DMS 273 treated with DMSO at 0.1 percent for 48 hours (cell line): Measurements from ENCODE around the gene MYH15.

Experiments used
- DNase-seq: peaks from one replicate; lab custom pipeline; 2025; lab: John Stamatoyannopoulos, UW

The MYH15 gene

DNA sequence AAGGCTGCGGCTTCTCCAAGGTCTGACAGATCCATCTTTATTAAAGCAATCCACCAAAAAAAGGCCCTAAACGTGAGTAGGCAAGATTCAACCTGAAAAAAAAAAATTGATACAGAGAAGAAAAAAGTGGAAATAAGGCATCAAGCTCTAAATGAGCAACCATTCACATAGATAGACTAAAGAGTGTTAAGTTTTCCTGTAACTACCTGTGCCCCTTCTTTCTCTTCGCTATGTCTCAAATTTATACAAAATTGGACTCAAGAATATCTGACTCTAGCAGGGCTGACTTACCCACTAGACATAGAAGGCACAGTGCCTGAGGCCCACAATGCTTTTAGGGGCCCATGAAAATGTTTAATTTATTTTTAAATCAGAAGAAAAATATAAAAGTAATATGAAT, at the start of gene MYH15:
Gene MYH15 (minus strand): TSS at position 101 of the 400 bp plus-strand sequence. CDS start 66 bp downstream, at position 35.
- no peak for DNase-seq

DNA sequence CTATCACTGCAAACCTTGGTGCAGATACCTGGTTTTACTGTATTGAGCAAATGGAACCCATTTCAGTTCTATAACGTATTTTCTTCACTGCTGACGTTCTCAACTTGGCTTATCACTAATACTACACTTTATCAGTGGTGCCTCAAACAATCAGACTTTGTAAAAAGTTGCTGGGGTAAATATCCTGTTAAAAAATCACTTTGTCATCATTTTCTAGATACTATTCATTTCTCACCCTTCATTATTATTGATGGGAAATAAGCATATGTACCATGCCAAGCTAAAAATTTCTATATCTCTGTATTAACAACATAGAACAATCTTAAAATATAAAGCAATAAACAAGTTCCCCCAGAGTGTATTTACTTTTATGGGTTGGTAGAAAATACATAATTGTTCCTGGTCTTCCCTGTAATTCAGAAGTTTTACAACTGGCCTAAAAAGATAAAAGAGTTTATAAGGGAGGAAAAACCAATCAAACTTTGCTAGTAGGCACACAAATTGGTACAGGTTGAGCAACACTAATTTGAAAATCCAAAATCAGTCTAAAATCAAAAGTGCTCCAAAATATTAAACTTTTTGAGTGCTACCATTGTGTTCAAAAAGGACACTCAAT, 45.7 kb upstream of the MYH15 start:
- no peak for DNase-seq

DNA sequence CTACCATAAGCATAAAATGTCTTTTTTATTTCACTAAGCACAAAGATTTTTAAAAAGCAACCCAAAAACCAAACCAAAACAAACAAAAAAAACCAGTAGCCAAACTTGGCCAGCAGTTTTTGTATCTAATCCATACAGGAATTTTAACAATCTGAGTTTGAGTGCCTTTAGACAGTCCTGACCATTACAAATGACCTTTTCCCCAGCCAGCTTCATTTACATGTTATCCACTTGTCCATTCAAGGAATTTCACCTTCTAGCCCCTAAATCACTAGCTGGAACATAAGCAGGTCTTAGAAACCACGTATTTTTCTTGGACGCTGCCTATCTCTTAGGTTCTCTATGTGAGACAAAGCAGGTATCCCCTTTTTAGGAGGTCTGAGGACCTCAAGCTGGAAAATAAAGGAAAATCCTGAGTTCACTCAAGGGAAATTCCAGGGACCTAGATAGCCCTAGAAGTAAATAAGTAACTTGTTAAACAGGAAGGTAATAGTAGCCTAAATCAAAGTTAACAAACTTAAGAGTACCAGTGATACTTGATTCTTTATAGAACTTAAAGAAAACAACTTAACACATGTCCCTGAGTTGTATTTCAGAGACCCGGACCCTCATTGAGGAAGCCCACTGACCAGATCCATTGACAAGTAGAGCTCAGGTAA, 44.6 kb upstream of the MYH15 start:
- no peak for DNase-seq

DNA sequence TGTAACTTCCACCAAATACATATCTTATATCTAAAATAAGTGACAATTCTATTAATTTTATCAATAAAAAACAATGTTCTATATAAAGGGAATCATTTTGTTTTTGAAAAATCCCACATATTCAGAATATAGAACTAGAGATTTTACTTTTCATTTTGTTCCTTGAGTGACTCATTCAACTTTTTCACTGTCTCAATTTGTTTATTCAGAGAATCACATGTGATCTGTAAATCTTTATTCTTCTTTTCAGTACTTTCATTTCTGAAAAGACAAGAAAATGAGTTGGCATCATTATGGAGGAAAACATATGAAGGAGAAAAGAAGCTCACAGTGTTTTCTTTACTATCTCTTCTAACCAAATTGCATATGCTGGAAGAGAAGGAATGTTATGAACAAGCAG, 43.8 kb upstream of the MYH15 start:
- no peak for DNase-seq

DNA sequence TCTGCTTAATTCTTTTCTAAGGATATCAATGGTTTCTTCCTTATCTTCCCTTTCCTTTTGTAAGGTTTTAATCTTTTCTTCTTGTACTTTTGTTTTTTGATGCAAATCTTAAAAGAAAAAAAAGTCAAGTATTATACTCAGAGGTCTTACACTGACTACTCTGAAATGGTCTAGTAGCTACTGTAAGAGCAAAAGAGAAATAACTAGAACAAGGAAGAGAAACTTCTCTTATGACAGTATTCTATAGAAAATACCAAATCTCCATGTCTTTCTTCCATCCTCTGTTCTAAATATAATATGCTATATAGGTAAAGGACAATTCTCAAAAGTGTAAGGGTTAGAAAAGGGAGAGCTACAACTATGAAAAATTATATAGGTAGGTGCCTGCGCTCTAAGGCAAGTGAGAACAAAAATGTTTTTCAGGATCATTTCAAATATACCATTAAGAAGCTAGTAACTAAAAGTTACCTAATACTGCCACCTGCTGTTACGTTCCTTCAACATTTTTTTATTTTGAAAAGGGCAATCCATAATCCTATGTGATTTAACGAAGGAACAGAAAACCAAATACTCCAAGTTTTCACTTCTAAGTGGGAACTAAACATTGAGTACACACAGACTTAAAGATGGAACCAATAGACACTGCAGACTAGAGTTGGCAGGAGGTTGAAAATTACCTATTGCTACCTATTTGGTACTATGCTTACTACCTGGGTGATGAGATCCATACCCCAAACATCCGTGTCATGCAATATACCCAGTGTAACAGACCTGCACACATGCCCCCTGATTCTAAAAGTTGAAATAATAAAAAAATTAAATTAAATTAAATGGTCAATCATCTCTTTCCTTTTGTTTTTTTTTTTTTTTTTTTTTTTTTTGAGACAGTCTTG, 42.1 kb upstream of the MYH15 start:
- DNase-seq = no peak

DNA sequence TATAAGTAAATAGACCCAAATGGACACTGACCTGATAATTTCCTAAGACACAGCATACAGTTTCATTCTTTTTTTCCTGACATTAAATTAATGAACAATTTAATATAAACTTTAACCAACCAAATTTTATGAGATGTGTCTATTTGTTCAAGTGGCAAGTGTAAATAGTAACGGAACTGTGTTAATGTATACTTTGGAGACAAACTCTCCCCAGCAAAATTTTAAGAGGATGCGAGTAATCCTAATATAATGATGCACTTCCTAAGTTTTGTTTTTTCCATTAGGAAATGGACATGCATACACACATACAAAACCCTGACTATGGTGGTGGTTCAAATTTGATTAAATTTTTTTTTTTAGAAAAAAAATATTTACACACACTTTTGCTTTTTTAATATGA, 38.5 kb upstream of the MYH15 start:
- DNase-seq = no peak

DNA sequence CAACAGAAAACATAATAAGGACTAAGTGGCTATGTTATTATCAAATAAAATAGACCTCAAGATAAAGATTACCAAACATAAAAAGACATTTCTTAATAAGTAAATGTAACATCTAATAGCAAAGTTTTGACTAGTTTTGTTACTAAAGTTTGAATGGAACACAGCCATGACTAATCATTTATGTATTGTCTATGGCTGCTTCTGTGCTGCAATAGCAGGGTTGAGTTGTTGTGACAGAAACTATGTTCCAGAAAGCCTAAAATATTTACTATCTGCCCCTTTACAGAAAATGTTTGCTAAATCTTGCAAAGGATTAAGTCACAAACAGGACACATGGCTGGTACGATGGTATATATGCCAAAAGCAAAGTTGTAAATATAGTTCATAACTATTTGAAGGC, 37.9 kb upstream of the MYH15 start:
- DNase-seq = no peak

DNA sequence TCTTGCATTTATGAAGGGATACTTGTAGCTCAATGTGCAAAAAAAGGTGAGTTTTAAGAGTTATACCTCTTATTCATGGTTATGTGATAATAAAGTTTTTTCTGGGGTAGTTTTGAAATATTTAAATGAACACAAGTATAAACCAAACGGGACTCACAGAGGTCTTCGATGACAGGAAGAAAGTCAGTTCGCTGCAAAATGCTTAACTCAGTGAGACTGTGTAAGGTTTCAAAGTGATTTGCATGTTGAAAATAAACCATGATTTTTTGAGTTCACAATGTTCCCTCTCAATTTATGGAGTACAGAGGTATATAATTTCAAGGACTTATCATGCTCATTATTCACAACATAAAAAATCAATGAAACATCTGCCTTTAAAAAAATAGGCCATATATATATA, 36.3 kb upstream of the MYH15 start:
- DNase-seq = no peak

DNA sequence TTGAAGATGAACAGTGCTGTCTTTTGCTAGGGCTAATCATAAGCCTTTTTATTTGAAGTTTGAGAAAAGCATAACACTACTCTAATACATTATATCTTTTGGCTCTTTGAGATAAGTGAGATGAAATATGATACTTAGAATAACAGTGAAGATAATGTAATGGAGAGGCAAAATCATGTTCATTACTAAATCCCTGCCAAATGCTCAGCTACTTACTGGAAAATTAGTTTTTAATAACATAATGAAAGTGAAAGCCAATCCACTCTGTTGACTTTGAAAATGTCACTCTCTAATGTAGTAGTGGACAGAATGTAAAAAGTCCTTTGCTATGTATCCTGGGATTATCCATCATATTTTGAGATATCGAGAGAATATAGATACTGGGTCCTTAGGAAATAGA, 35.9 kb upstream of the MYH15 start:
- no peak for DNase-seq

DNA sequence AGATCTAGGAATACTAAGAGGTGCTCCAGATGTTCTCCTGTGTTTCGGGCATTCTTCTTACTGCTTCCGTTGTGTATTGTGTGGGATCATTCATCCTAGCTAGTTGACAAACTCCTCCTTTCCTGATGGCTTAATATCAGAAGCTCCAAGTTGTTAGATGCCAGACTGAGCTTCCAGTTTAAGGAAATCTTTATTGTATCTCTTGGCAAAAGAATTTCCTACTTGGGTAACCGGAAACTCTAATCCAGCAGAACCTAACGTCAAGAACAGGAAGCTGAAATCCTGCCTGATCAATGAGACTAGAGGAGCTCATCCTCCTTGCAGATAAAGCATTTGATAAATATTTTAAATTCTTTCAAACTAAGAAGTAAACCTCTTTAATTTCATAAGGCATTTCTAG, 27.7 kb upstream of the MYH15 start:
- no peak for DNase-seq

DNA sequence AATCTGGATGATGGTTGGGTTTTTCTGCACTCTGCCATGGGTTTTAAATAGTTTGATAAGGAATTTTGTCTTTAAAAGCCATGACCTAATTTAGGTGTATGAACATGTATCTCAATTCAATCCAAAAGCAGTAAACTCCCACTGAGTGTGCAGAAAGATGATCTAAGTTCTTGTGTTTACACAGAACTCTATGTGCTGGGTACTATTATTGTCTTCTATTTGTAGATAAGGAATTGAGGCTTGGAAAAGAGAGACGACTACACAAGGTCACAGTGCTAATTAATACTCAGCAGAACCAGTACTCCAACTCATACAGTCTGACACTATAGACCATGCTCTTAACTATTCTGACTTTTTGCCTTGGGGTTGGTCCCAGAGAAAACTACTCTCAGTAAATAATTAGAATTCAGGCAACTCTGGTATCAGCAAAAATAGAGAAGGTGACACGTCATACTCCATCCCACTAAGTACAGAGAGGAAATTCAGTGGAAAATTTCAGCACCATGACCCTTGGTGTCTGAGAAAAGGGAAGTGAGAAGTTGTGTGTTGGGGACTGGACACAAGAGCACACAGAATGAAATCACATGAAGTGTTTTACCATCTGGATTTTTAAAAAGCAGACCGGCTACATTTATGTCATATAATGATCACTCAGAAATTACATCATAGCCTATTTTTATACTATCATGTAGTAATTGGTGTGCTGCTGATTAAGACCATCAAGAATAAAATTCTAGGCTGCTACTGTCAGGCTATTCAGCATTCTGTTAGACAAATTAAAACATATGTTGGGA, 18.3 kb upstream of the MYH15 start:
- DNase-seq = no peak

DNA sequence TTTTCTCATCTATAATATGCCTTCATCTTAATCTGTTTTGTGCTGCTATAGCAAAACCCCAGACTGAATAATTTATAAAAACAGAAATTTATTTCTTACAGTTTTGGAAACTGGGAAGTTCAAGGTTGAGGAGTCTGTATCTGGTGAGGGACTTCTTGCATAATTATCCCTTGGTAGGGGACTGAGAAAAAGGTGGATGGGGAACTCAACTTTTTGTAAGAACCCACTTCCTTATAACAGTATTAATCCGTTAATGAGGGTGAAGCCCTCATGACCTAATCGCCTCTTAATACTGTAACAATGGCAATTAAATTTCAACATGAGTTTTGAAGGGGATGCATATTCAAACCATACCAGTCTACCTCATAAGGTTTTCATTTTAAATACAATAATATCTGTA, 17.4 kb upstream of the MYH15 start:
- DNase-seq = no peak

DNA sequence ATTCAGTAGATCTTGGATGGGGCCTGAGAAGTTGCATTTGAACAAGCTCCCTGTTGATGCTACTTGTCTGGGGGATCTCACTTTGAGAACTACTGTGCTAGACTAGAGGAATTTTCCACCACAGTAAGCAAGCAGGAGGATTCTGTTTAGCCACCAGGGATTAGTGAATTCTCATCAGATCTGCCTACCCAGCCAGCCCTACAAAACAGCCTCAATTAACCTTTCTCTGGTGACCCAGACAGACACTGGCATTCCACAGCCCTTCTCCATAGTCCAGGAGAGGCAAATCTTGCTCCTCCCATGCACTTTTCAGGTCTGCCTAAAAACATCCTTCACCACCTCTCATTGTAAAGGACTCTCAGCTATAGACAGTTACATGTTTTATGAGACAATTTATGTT, 16.7 kb upstream of the MYH15 start:
- no peak for DNase-seq

DNA sequence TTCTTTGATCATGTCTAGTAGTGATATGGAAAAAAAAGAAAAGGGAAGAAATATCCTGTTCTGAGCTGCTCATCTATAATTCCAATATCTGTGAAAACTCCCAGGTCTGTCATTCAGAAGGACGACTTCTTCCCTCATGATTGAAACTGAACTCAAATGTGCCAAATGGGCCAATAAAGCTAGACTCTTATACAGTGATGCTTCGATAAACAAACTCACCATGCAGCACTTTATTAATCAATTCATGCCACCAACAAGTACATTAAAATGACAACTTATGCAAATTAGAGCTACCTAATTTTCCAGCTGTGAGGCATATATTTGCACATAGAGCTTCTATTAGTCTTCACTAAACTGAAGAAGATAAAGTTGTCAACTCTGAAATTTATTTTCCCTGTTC, 15.6 kb upstream of the MYH15 start:
- no peak for DNase-seq

DNA sequence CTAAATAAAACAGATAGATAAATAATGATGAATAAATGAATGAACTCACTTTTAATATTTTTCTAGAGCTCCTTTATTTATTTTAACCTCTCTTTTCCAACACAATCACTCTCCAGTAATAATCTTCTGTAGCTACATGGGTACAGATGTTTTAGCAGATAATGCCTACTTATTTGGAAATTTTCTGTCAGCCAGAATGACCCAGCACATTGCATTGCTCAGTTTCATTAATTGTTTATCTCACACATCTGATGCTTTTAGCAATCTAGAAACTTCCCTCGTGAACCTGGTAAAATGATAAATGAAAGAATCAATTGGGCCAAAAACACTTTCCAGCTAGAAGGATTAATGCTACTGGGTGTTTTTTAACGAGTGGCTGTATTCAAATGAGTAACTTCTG, 14.9 kb upstream of the MYH15 start:
- DNase-seq = no peak

DNA sequence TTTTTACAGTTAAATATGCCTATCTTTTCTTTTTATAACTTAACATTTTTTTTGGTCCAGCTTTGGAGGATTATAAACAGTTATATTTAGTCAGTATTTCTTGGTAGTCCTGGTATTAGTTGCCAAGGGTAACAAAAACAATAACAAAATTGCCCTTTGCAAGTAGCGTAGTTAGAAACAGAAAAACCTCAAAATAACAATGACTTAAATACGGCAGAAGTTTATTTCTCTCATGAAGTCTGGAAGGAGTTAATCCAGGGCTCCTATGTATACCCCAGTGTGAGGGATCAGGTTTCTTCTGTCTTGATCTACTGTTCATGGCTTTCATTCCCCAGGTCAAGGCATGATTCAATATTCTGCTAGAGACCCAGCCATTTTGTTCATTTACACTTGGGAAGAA, 14.1 kb upstream of the MYH15 start:
- no peak for DNase-seq

DNA sequence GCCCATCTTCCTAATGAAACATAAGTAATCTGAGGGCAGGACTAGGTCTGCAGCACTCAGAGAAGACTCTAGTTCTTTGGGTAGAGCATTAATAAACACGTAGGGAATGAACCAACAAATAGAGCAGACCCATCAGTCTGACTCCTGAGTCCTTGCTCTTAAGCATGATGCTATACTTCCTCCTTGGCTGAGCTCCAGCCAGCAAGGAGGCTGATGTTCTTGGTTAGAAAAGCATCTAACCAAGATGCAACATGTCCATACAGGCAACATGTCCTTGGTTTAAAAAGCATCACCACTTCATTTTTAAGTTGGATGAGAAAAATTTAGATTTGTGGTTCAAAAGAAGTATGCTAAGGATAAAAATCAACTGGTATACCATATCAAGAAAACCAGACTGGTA, 8.5 kb upstream of the MYH15 start:
- no peak for DNase-seq

DNA sequence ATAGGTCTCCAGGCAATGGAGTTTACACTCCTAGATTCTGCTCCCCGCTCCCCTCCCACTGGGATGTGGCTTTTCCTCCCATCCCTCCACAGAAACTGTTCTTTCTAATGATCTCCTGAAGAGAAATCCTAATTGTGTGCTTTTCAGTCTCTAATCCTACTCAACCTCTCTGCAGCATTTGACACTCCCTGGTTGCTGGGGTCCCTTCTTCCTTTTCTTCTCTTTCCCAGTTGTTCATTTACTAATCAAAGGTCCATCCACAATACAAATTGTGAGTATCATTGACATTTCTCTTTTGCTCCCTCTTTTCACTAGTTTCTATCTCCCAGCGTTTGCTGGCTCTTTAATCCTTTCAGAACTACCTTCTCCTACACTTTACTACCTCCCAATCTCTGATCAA, 6.5 kb upstream of the MYH15 start:
- DNase-seq = no peak

DNA sequence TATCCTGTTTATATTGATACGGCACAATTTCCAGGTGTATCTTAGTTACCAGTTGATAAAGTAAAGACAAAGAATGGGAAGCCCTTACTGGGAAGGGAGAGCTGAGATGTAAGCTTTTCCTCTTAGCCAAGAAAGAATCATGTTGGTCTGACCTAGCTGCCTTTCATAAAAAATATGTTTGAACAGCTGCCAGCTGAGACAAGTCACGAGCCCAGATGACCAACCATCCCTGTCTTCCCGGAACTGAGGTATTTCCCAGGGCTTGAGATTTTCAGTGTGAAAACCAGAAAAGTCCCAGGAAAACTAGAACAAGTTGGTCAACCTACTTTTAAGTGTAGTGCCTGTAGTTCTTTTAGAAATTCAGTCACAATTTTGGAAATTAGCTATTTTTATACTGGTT, 3.6 kb upstream of the MYH15 start:
- DNase-seq = no peak

DNA sequence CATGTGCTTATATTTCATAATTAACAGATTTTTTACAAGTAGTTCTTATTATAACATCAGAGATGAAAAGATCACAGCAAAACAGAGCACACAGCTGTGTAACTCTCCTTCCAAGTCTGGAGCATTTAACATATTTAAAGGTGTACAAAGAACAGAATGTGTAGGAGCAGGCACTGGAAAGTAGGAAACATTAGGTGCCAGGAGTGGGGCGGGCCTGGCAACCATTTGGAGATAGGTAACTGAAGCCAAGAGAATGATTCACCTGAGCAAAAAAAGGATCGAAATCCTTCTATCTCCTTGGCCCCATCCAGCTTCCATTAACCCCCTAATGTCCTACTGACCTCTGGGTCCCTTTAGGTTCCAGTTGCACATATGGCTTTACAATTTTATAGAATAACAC, 2.3 kb upstream of the MYH15 start:
- no peak for DNase-seq

DNA sequence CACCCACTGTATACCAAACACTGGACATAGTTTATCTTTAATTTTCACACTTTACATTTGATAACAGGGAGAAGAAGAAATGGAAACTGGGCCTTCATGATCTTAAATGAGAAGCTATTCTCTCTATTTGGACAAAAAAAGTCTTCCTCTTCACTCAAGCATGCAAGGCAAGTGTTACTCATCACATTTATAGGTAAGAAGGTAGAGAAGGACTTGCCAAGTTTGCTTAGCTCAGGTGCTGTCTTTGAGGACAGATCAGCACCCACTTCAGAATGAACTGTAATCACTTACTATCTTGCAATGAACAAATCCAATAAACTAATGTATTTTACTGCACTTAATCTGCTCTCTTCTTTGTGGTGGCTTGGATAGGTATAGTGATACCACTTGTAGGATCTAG, 1.1 kb upstream of the MYH15 start:
- no peak for DNase-seq

DNA sequence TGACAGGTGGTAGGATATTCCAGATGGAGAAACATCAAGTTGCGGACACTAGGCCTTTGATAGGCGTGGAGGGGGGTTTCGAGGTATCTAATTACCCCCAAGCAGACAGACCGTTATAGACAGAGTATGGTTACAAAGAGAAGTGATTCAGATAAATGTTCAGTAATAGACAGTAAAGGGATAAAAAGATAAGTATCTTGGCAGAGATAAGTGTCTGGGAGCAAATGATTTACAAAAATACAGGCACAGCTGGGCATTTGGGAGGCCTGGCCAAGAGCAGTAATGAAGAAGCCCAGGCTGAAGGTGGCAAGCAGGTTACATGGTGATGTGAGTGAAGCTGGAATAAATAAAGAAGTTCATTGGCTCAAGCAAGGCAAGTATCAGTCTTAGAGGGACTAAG, 659 bp upstream of the MYH15 start:
- DNase-seq = no peak
